ENCODE measurements around the gene ZPR1.

ZPR1 gene

GRCh38 chr11:116796548-116796947 is 8.7 kb upstream of the ZPR1 start:
- no peaks in the 10 kb centered on the region for H3K36me3 ChIP-seq (ENCODE audit: control insufficient read depth, insufficient read depth, low read length)
- no peaks in the 10 kb centered on the region for H3K27me3 ChIP-seq (ENCODE audit: control insufficient read depth, insufficient read depth, low read length)
- H3K4me1 ChIP-seq (ENCODE audit: control insufficient read depth, insufficient read depth, low read length): peaks cover under 1% of the 10 kb centered on the region
- H3K27ac ChIP-seq (ENCODE audit: low read depth, low read length): no peak overlapping the region
- no peak overlapping the region for H3K4me3 ChIP-seq (ENCODE audit: low read length)
- no peak overlapping the region for H3K9ac ChIP-seq (ENCODE audit: low read length)

- no peak overlapping the region for H3K9ac ChIP-seq (ENCODE audit: low read length)
These were observed 7.0 kb upstream of the ZPR1 start for GRCh38 chr11:116794851-116795250.

GRCh38 chr11:116793772-116794097 is 5.9 kb upstream of the ZPR1 start:
- Histone ChIP-seq H3K27ac (ENCODE audit: low read depth, low read length) (no peak overlapping the region), H3K4me3 (ENCODE audit: low read length) (no peak overlapping the region), H3K36me3 (ENCODE audit: control insufficient read depth, insufficient read depth, low read length) (no peaks in the 10 kb centered on the region), H3K4me1 (ENCODE audit: control insufficient read depth, insufficient read depth, low read length) (peaks cover 3% of the 10 kb centered on the region), H3K9ac (ENCODE audit: low read length) (no peak overlapping the region), H3K27me3 (ENCODE audit: control insufficient read depth, insufficient read depth, low read length) (no peaks in the 10 kb centered on the region)

More at GRCh38 chr11:116794851-116795250, 7.0 kb upstream of the ZPR1 start:
- H3K4me3 ChIP-seq (ENCODE audit: low read length): no peak overlapping the region
- H3K36me3 ChIP-seq (ENCODE audit: control insufficient read depth, insufficient read depth, low read length): no peaks in the 10 kb centered on the region
- no peaks in the 10 kb centered on the region for H3K27me3 ChIP-seq (ENCODE audit: control insufficient read depth, insufficient read depth, low read length)
- peaks cover 3% of the 10 kb centered on the region for H3K4me1 ChIP-seq (ENCODE audit: control insufficient read depth, insufficient read depth, low read length)
- no peak overlapping the region for H3K27ac ChIP-seq (ENCODE audit: low read depth, low read length)

GRCh38 chr11:116792869-116793771 is 5.3 kb upstream of the ZPR1 start:
- Histone ChIP-seq H3K4me1 (ENCODE audit: control insufficient read depth, insufficient read depth, low read length) (peaks cover 3% of the 10 kb centered on the region), H3K36me3 (ENCODE audit: control insufficient read depth, insufficient read depth, low read length) (no peaks in the 10 kb centered on the region), H3K27ac (ENCODE audit: low read depth, low read length) (no peak overlapping the region)

GRCh38 chr11:116792144-116792868 is 4.5 kb upstream of the ZPR1 start:
- Histone ChIP-seq H3K27me3 (ENCODE audit: control insufficient read depth, insufficient read depth, low read length) (no peaks in the 10 kb centered on the region), H3K4me1 (ENCODE audit: control insufficient read depth, insufficient read depth, low read length) (peaks cover 3% of the 10 kb centered on the region), H3K27ac (ENCODE audit: low read depth, low read length) (no peak overlapping the region), H3K4me3 (ENCODE audit: low read length) (no peak overlapping the region), H3K9ac (ENCODE audit: low read length) (no peak overlapping the region), H3K36me3 (ENCODE audit: control insufficient read depth, insufficient read depth, low read length) (no peaks in the 10 kb centered on the region)

More at GRCh38 chr11:116792869-116793771, 5.3 kb upstream of the ZPR1 start:
- H3K27me3 ChIP-seq (ENCODE audit: control insufficient read depth, insufficient read depth, low read length): no peaks in the 10 kb centered on the region
- H3K4me3 ChIP-seq (ENCODE audit: low read length): no peak overlapping the region
- no peak overlapping the region for H3K9ac ChIP-seq (ENCODE audit: low read length)

- no peak within 1 kb of the TSS for H3K9ac ChIP-seq (ENCODE audit: low read length)
- H3K4me1 ChIP-seq (ENCODE audit: control insufficient read depth, insufficient read depth, low read length): peaks cover 7% of the 10 kb centered on the region
- H3K36me3 ChIP-seq (ENCODE audit: control insufficient read depth, insufficient read depth, low read length): no peaks in the 10 kb centered on the region
- no peaks in the 10 kb centered on the region for H3K27me3 ChIP-seq (ENCODE audit: control insufficient read depth, insufficient read depth, low read length)
- peak within 1 kb of the TSS; percentile 52 for H3K4me3 ChIP-seq (ENCODE audit: low read length)
- H3K27ac ChIP-seq (ENCODE audit: low read depth, low read length): no peak within 1 kb of the TSS
These were observed 4.0 kb upstream of the ZPR1 start, which contains the start of gene APOA5 for GRCh38 chr11:116791813-116792143. Gene APOA5 (minus strand): TSS chr11:116791879. CDS start chr11:116791860, 19 bp downstream.

GRCh38 chr11:116791002-116791812 is 3.4 kb upstream of the ZPR1 start:
- H3K27me3 ChIP-seq (ENCODE audit: control insufficient read depth, insufficient read depth, low read length): no peaks in the 10 kb centered on the region
- no peak overlapping the region for H3K9ac ChIP-seq (ENCODE audit: low read length)
- H3K27ac ChIP-seq (ENCODE audit: low read depth, low read length): no peak overlapping the region
- peak overlapping the region; percentile 52 for H3K4me3 ChIP-seq (ENCODE audit: low read length)
- no peaks in the 10 kb centered on the region for H3K36me3 ChIP-seq (ENCODE audit: control insufficient read depth, insufficient read depth, low read length)
- peaks cover 7% of the 10 kb centered on the region for H3K4me1 ChIP-seq (ENCODE audit: control insufficient read depth, insufficient read depth, low read length)

GRCh38 chr11:116790167-116791001 is 2.6 kb upstream of the ZPR1 start:
- Histone ChIP-seq H3K9ac (ENCODE audit: low read length) (no peak overlapping the region), H3K4me1 (ENCODE audit: control insufficient read depth, insufficient read depth, low read length) (peaks cover 7% of the 10 kb centered on the region), H3K4me3 (ENCODE audit: low read length) (no peak overlapping the region)

GRCh38 chr11:116788975-116789374 is 1.2 kb upstream of the ZPR1 start:
- Histone ChIP-seq H3K27me3 (ENCODE audit: control insufficient read depth, insufficient read depth, low read length) (no peaks in the 10 kb centered on the region), H3K36me3 (ENCODE audit: control insufficient read depth, insufficient read depth, low read length) (peaks cover 18% of the 10 kb centered on the region), H3K4me1 (ENCODE audit: control insufficient read depth, insufficient read depth, low read length) (peaks cover 7% of the 10 kb centered on the region), H3K9ac (ENCODE audit: low read length) (no peak overlapping the region), H3K4me3 (ENCODE audit: low read length) (no peak overlapping the region), H3K27ac (ENCODE audit: low read depth, low read length) (no peak overlapping the region)

More at GRCh38 chr11:116790167-116791001, 2.6 kb upstream of the ZPR1 start:
- no peak overlapping the region for H3K27ac ChIP-seq (ENCODE audit: low read depth, low read length)
- H3K36me3 ChIP-seq (ENCODE audit: control insufficient read depth, insufficient read depth, low read length): peaks cover 5% of the 10 kb centered on the region
- no peaks in the 10 kb centered on the region for H3K27me3 ChIP-seq (ENCODE audit: control insufficient read depth, insufficient read depth, low read length)

- Histone ChIP-seq H3K27me3 (ENCODE audit: control insufficient read depth, insufficient read depth, low read length) (no peaks in the 10 kb centered on the region), H3K9ac (ENCODE audit: low read length) (peak overlapping the region; percentile 63), H3K27ac (ENCODE audit: low read depth, low read length) (peak overlapping the region; percentile 72), H3K36me3 (ENCODE audit: control insufficient read depth, insufficient read depth, low read length) (peaks cover 19% of the 10 kb centered on the region), H3K4me3 (ENCODE audit: low read length) (peak overlapping the region; percentile 82), H3K4me1 (ENCODE audit: control insufficient read depth, insufficient read depth, low read length) (peaks cover 7% of the 10 kb centered on the region)
These were observed 711 bp upstream of the ZPR1 start for GRCh38 chr11:116788534-116788933.

GRCh38 chr11:116787436-116787785 is 412 bp downstream of the ZPR1 start:
- H3K36me3 ChIP-seq (ENCODE audit: control insufficient read depth, insufficient read depth, low read length): peaks cover 28% of the 10 kb centered on the region
- H3K4me3 ChIP-seq (ENCODE audit: low read length): peak overlapping the region; percentile 82
- H3K27ac ChIP-seq (ENCODE audit: low read depth, low read length): peak overlapping the region; percentile 72
- H3K9ac ChIP-seq (ENCODE audit: low read length): peak overlapping the region; percentile 17
- no peaks in the 10 kb centered on the region for H3K27me3 ChIP-seq (ENCODE audit: control insufficient read depth, insufficient read depth, low read length)
- peaks cover 7% of the 10 kb centered on the region for H3K4me1 ChIP-seq (ENCODE audit: control insufficient read depth, insufficient read depth, low read length)
